ENCODE results near the gene DOHH.

The DOHH gene

GRCh38 chr19:3538258-3538929 is 37.9 kb upstream of the DOHH start:
- no peak overlapping the region for H4K12ac ChIP-seq (ENCODE audit: low read depth, low read length)
- peaks cover 61% of the 10 kb centered on the region in 2 experiments for H3K36me3 ChIP-seq (ENCODE audit: control insufficient read depth in 1 of 2, insufficient read depth in 2 of 2, low read length in 2 of 2)
- H3K79me2 ChIP-seq (ENCODE audit: control insufficient read depth, insufficient read depth, low read length, poor library complexity): no peaks in the 10 kb centered on the region
- H3K9me3 ChIP-seq (ENCODE audit: insufficient read depth, low read depth, low read length): no peaks in the 10 kb centered on the region
- H3K9ac ChIP-seq (ENCODE audit: low read length): peak overlapping the region; percentile 36
- no peak overlapping the region for H2BK120ac ChIP-seq (ENCODE audit: insufficient read depth, low read length, poor library complexity)
- H3K18ac ChIP-seq (ENCODE audit: low read length): no peak overlapping the region
- H2BK5ac ChIP-seq (ENCODE audit: low read depth, low read length, poor library complexity): no peak overlapping the region
- no peak for DNase-seq
- no peak overlapping the region for H4K91ac ChIP-seq (ENCODE audit: low read depth, low read length)
- H3K4me2 ChIP-seq (ENCODE audit: low read length): no peak overlapping the region
- H3K23ac ChIP-seq (ENCODE audit: low read length): no peak overlapping the region
- no peak overlapping the region for H2BK12ac ChIP-seq (ENCODE audit: low read length)
- H3K4me3 ChIP-seq (ENCODE audit: low read depth, low read length): no peak overlapping the region
- no peaks in the 10 kb centered on the region for H3K79me1 ChIP-seq (ENCODE audit: low read length)
- H3K27ac ChIP-seq (ENCODE audit: low read depth, low read length): no peak overlapping the region
- no peak overlapping the region for H4K8ac ChIP-seq (ENCODE audit: low read depth, low read length)
- peaks cover 2 to 11% of the 10 kb centered on the region in 2 experiments for H3K4me1 ChIP-seq (ENCODE audit: control insufficient read depth in 1 of 2, insufficient read depth in 2 of 2, low read length in 2 of 2)
- no peak overlapping the region for H3K14ac ChIP-seq (ENCODE audit: low read length)
- H3K4ac ChIP-seq (ENCODE audit: low read depth, low read length): no peak overlapping the region
- H2AK5ac ChIP-seq (ENCODE audit: low read length): no peak overlapping the region
- WGBS (ENCODE audit: extremely low coverage, insufficient coverage, insufficient read length): no CpG with 5 or more reads among the region's 25 CpGs
- H2AFZ ChIP-seq (ENCODE audit: insufficient read depth, low read length, poor library complexity): no peak overlapping the region
- no peaks in the 10 kb centered on the region for H3K27me3 ChIP-seq (ENCODE audit: insufficient read depth, low read length)

- H3K79me2 ChIP-seq (ENCODE audit: control insufficient read depth, insufficient read depth, low read length, poor library complexity): no peaks in the 10 kb centered on the region
- peaks cover 61 to 62% of the 10 kb centered on the region in 2 experiments for H3K36me3 ChIP-seq (ENCODE audit: control insufficient read depth in 1 of 2, insufficient read depth in 2 of 2, low read length in 2 of 2)
- H2AFZ ChIP-seq (ENCODE audit: insufficient read depth, low read length, poor library complexity): no peak overlapping the region
- H3K14ac ChIP-seq (ENCODE audit: low read length): no peak overlapping the region
- peaks cover 2 to 11% of the 10 kb centered on the region in 2 experiments for H3K4me1 ChIP-seq (ENCODE audit: control insufficient read depth in 1 of 2, insufficient read depth in 2 of 2, low read length in 2 of 2)
- DNase-seq: peak; percentile 43 to 53
- H3K4me3 ChIP-seq (ENCODE audit: low read depth, low read length): no peak overlapping the region
- no CpG with 5 or more reads among the region's 22 CpGs for WGBS (ENCODE audit: extremely low coverage, insufficient coverage, insufficient read length)
- H4K91ac ChIP-seq (ENCODE audit: low read depth, low read length): no peak overlapping the region
- H3K4me2 ChIP-seq (ENCODE audit: low read length): no peak overlapping the region
- peak overlapping the region; percentile 41 for H2BK12ac ChIP-seq (ENCODE audit: low read length)
- H3K4ac ChIP-seq (ENCODE audit: low read depth, low read length): no peak overlapping the region
- H3K9ac ChIP-seq (ENCODE audit: low read length): no peak overlapping the region
- no peaks in the 10 kb centered on the region for H3K27me3 ChIP-seq (ENCODE audit: insufficient read depth, low read length)
- H3K27ac ChIP-seq (ENCODE audit: low read depth, low read length): no peak overlapping the region
- H3K9me3 ChIP-seq (ENCODE audit: insufficient read depth, low read depth, low read length): no peaks in the 10 kb centered on the region
- H2AK5ac ChIP-seq (ENCODE audit: low read length): peak overlapping the region; percentile 9
- H2BK5ac ChIP-seq (ENCODE audit: low read depth, low read length, poor library complexity): no peak overlapping the region
- no peaks in the 10 kb centered on the region for H3K79me1 ChIP-seq (ENCODE audit: low read length)
- no peak overlapping the region for H3K18ac ChIP-seq (ENCODE audit: low read length)
- no peak overlapping the region for H4K8ac ChIP-seq (ENCODE audit: low read depth, low read length)
- H3K23ac ChIP-seq (ENCODE audit: low read length): no peak overlapping the region
- H4K12ac ChIP-seq (ENCODE audit: low read depth, low read length): peak overlapping the region; percentile 21
- no peak overlapping the region for H2BK120ac ChIP-seq (ENCODE audit: insufficient read depth, low read length, poor library complexity)
Measured at GRCh38 chr19:3537438-3538240, 37.2 kb upstream of the DOHH start.

GRCh38 chr19:3537101-3537437 is 36.6 kb upstream of the DOHH start:
- H3K27me3 ChIP-seq (ENCODE audit: insufficient read depth, low read length): no peaks in the 10 kb centered on the region
- no peaks in the 10 kb centered on the region for H3K79me1 ChIP-seq (ENCODE audit: low read length)
- no peaks in the 10 kb centered on the region for H3K9me3 ChIP-seq (ENCODE audit: insufficient read depth, low read depth, low read length)
- no CpG with 5 or more reads among the region's 13 CpGs for WGBS (ENCODE audit: extremely low coverage, insufficient coverage, insufficient read length)
- H2BK5ac ChIP-seq (ENCODE audit: low read depth, low read length, poor library complexity): no peak overlapping the region
- no peak overlapping the region for H2BK12ac ChIP-seq (ENCODE audit: low read length)
- H3K4me3 ChIP-seq (ENCODE audit: low read depth, low read length): no peak overlapping the region
- H3K18ac ChIP-seq (ENCODE audit: low read length): no peak overlapping the region
- no peak overlapping the region for H3K23ac ChIP-seq (ENCODE audit: low read length)
- H3K9ac ChIP-seq (ENCODE audit: low read length): no peak overlapping the region
- H4K12ac ChIP-seq (ENCODE audit: low read depth, low read length): peak overlapping the region; percentile 21
- peak overlapping the region; percentile 17 for H3K27ac ChIP-seq (ENCODE audit: low read depth, low read length)
- H3K36me3 ChIP-seq (ENCODE audit: control insufficient read depth in 1 of 2, insufficient read depth in 2 of 2, low read length in 2 of 2): peaks cover 64% of the 10 kb centered on the region in 2 experiments
- H2AFZ ChIP-seq (ENCODE audit: insufficient read depth, low read length, poor library complexity): no peak overlapping the region
- no peak overlapping the region for H3K14ac ChIP-seq (ENCODE audit: low read length)
- peaks cover 2 to 11% of the 10 kb centered on the region in 2 experiments for H3K4me1 ChIP-seq (ENCODE audit: control insufficient read depth in 1 of 2, insufficient read depth in 2 of 2, low read length in 2 of 2)
- no peak for DNase-seq
- no peaks in the 10 kb centered on the region for H3K79me2 ChIP-seq (ENCODE audit: control insufficient read depth, insufficient read depth, low read length, poor library complexity)
- no peak overlapping the region for H2BK120ac ChIP-seq (ENCODE audit: insufficient read depth, low read length, poor library complexity)
- no peak overlapping the region for H4K8ac ChIP-seq (ENCODE audit: low read depth, low read length)
- H4K91ac ChIP-seq (ENCODE audit: low read depth, low read length): no peak overlapping the region
- no peak overlapping the region for H3K4ac ChIP-seq (ENCODE audit: low read depth, low read length)
- no peak overlapping the region for H2AK5ac ChIP-seq (ENCODE audit: low read length)
- H3K4me2 ChIP-seq (ENCODE audit: low read length): no peak overlapping the region

GRCh38 chr19:3536429-3537100 is 36.1 kb upstream of the DOHH start:
- Histone ChIP-seq H3K27ac (ENCODE audit: low read depth, low read length) (peak overlapping the region; percentile 17), H3K27me3 (ENCODE audit: insufficient read depth, low read length) (no peaks in the 10 kb centered on the region), H3K9me3 (ENCODE audit: insufficient read depth, low read depth, low read length) (no peaks in the 10 kb centered on the region), H3K79me2 (ENCODE audit: control insufficient read depth, insufficient read depth, low read length, poor library complexity) (no peaks in the 10 kb centered on the region), H2BK5ac (ENCODE audit: low read depth, low read length, poor library complexity) (no peak overlapping the region), H2AK5ac (ENCODE audit: low read length) (no peak overlapping the region), H3K4me2 (ENCODE audit: low read length) (no peak overlapping the region), H3K4me1 (ENCODE audit: control insufficient read depth in 1 of 2, insufficient read depth in 2 of 2, low read length in 2 of 2) (peaks cover 2 to 11% of the 10 kb centered on the region in 2 experiments), H2BK12ac (ENCODE audit: low read length) (no peak overlapping the region), H3K4ac (ENCODE audit: low read depth, low read length) (no peak overlapping the region), H3K14ac (ENCODE audit: low read length) (no peak overlapping the region), H3K9ac (ENCODE audit: low read length) (no peak overlapping the region), H3K36me3 (ENCODE audit: control insufficient read depth in 1 of 2, insufficient read depth in 2 of 2, low read length in 2 of 2) (peaks cover 67 to 68% of the 10 kb centered on the region in 2 experiments), H3K4me3 (ENCODE audit: low read depth, low read length) (no peak overlapping the region), H4K12ac (ENCODE audit: low read depth, low read length) (no peak overlapping the region), H4K8ac (ENCODE audit: low read depth, low read length) (no peak overlapping the region), H3K18ac (ENCODE audit: low read length) (no peak overlapping the region), H3K79me1 (ENCODE audit: low read length) (no peaks in the 10 kb centered on the region), H2AFZ (ENCODE audit: insufficient read depth, low read length, poor library complexity) (no peak overlapping the region), H2BK120ac (ENCODE audit: insufficient read depth, low read length, poor library complexity) (no peak overlapping the region), H3K23ac (ENCODE audit: low read length) (no peak overlapping the region), H4K91ac (ENCODE audit: low read depth, low read length) (no peak overlapping the region)
- WGBS (ENCODE audit: extremely low coverage, insufficient coverage, insufficient read length): no CpG with 5 or more reads among the region's 27 CpGs
- DNase-seq: no peak
